ENCODE data around the gene MUSK. TPM values are rescaled to one million over a fixed set of nuclear protein-coding genes. Genes with fewer than 3 reads are reported as not detected.
"Not testable (repeated sequence)": the region's sequence is repeated elsewhere in the genome, so short reads cannot be mapped to it uniquely, and the experiment has no call there.

MUSK gene
- total RNA-seq, 4 donors from 2014 or later = 0.31 to 0.37 TPM; not detected in 2

DNA sequence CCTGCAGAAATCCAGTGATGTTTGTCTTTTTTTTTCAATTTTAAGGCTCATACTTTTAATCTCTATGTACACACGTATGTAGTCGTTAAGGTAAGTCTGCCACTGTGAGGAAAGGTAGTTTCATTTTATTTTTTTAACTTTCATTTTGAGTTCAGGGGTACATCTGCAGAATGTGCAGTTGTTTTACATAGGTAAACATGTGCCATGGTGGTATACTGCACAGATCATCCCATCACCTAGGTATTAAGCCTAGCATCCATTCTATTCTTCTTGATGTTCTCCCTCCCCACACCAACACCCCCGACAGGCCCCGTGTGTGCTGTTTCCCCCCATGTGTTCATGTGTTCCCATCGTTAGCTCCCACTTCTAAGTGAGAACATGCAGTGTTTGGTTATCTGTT, 19.7 kb downstream of the MUSK start:
- DNase-seq (ENCODE audit: low spot score) (no peak), ATAC-seq (ENCODE audit: low FRiP score) (no peak)
- TF ChIP-seq, protein P1, sequence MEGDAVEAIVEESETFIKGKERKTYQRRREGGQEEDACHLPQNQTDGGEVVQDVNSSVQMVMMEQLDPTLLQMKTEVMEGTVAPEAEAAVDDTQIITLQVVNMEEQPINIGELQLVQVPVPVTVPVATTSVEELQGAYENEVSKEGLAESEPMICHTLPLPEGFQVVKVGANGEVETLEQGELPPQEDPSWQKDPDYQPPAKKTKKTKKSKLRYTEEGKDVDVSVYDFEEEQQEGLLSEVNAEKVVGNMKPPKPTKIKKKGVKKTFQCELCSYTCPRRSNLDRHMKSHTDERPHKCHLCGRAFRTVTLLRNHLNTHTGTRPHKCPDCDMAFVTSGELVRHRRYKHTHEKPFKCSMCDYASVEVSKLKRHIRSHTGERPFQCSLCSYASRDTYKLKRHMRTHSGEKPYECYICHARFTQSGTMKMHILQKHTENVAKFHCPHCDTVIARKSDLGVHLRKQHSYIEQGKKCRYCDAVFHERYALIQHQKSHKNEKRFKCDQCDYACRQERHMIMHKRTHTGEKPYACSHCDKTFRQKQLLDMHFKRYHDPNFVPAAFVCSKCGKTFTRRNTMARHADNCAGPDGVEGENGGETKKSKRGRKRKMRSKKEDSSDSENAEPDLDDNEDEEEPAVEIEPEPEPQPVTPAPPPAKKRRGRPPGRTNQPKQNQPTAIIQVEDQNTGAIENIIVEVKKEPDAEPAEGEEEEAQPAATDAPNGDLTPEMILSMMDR (IDR thresholded peaks at IDR 0.05) = no peak

DNA sequence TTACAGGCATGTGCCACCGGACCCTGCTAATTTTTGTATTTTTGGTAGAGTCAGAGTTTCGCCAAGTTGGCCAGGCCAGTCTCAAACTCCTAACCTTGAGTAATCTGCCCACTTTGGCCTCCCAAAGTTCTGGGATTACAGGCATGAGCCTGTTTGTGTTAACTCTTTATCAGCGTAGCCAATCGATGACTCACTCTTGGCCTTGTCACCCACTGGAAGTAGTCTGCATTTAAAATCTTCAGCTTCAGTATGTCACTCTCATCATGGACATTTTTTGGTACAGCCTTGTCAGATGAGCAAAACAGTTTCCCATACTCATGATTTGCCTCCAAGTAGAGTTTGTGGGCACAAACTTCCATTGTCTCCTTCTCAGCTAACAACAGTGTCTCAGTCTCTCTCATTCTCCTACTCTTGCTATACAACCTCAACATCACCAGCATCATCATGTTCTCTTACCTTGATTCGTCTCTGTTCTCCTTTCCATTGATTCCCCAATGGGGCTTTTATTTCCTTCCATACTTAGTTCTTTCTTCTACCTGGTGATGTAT, 22.5 kb downstream of the MUSK start:
- DNase-seq (ENCODE audit: low spot score) (no peak), ATAC-seq (ENCODE audit: low FRiP score) (no peak)
- TF ChIP-seq, protein P1 (IDR thresholded peaks at IDR 0.05) = no peak

DNA sequence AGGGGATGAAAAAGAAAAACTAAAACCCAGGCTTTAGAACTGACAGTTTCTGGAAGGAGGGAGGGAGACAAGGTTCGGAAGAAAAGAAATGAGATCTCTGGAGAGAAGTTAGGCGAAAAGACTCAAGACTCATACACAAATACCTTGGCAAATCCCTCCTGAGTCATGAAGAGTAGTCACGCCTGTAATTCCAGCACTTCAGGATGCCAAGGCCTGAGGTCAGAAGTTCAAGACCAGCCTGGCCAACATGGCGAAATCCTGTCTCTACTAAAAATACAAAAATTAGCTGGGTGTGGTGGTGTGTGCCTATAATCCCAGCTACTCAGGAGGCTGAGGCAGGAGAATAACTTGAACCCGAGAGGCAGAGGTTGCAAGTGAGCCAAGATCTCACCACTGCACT, 27.3 kb downstream of the MUSK start:
- ATAC-seq (ENCODE audit: low FRiP score); DNase-seq (ENCODE audit: low spot score): not testable (repeated sequence)

DNA sequence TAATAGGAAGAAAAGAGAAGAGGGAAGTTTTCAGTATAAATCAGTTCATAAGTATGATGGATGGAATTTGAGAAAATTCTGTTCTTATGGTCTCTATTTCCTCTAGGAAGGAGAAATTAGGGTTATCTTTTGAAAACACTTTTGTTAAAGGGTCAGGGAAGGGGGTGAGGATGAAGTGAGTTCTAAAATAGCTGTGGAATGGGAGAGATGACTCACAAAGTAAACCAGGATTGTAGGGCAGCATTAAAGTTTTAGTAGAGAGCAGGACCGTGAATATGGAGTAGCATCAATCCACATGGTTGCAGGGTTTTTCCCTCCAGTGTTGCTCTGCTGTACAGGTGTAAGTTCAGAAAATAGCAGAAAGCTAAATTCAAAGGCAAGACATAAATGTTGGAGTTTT, 32.4 kb downstream of the MUSK start:
- DNase-seq (ENCODE audit: low spot score) = no peak
- TF ChIP-seq, protein P1 (IDR thresholded peaks at IDR 0.05) = no peak
- ATAC-seq (ENCODE audit: low FRiP score) = no peak

DNA sequence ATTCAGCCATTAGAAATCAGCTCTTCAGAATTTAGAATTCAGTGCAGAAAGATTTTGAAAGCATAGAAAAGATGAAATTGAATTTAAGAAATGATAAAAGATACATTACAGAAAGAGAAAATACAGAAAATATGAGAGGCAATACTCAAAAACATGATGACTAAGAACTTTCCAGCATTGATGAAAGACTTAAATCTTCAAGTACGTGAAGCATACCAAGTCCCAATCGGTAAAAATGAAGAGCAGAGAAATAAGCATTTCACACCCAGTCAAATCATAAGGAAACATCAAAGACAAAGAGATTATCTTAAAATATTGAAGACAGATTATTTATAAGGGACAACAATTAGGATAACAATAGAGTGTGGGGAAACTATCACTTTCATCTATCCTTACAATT, 35.1 kb downstream of the MUSK start:
- DNase-seq (ENCODE audit: low spot score) (no peak), ATAC-seq (ENCODE audit: low FRiP score) (no peak)
- TF ChIP-seq, protein P1 (IDR thresholded peaks at IDR 0.05) = no peak

DNA sequence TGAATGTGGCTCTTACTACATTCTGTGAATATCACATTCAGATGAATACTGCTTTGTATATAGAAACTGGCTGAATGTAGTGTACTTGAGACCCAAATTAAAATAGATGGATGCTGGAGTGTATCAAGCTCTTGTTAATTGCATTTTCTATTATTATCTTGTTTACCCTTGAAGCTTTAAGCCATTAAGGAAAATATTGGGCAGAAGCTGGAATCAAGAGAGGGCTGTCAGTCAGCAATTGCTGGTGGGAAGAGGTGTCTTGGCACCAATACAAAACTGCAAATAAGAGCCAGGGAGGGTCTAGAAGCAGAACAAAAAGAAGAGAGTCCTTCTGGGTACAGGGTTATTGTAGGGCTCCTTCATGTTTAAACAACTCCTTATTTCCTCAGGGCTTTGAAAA, 38.8 kb downstream of the MUSK start:
- no peak for ATAC-seq (ENCODE audit: low FRiP score)

DNA sequence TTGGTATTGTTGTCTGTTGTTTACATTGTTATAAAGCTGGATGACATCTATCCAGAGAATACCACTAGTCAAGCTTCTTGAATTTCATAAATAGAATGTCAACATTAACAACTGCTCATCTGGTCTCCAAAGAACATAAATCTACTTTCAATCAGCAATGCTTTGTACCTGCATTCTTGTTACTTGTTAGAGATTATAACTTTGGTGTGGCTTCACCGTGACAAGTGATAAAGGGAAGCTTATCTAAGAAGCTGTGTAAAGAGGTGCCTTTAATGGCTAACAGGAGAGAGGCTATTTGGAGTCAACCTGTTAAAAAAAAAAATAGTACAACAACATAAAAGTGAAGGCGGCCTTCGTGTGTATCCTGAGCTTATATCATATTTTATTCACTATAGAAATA, 41.8 kb downstream of the MUSK start:
- no peak for DNase-seq (ENCODE audit: low spot score)

More for the DNA sequence above, 38.8 kb downstream of the MUSK start:
- TF ChIP-seq, protein P1 (IDR thresholded peaks at IDR 0.05) = no peak
- no peak for DNase-seq (ENCODE audit: low spot score)

More for the DNA sequence above, 41.8 kb downstream of the MUSK start:
- ATAC-seq (ENCODE audit: low FRiP score) = no peak
- TF ChIP-seq, protein P1 (IDR thresholded peaks at IDR 0.05) = no peak

All from omental fat pad (tissue), 4 donors.